Midbrain (tissue), 1 donor: ENCODE data around the gene IFNL3.
"Not testable (repeated sequence)": the region's sequence is repeated elsewhere in the genome, so short reads cannot be mapped to it uniquely, and the experiment has no call there.

Experiments
- DNase-seq: peaks from one replicate; lab custom pipeline; 2025; lab: John Stamatoyannopoulos, UW

The IFNL3 gene

GRCh38 chr19:39218230-39219007, 26.4 kb downstream of the IFNL3 start:
- no peak for DNase-seq

- no peak for DNase-seq
These were observed 27.7 kb downstream of the IFNL3 start for GRCh38 chr19:39217094-39217493.

- not testable (repeated sequence) for DNase-seq
These were observed 29.5 kb downstream of the IFNL3 start for GRCh38 chr19:39215323-39215722.

- no peak for DNase-seq
These were observed 32.4 kb downstream of the IFNL3 start for GRCh38 chr19:39212375-39212742.

- DNase-seq: no peak
These were observed 33.0 kb downstream of the IFNL3 start for GRCh38 chr19:39211731-39212374.

GRCh38 chr19:39209196-39209595, 35.6 kb downstream of the IFNL3 start:
- DNase-seq: no peak

- no peak for DNase-seq
These were observed 36.5 kb downstream of the IFNL3 start for GRCh38 chr19:39208175-39208795.

GRCh38 chr19:39207293-39207836, 37.4 kb downstream of the IFNL3 start:
- no peak for DNase-seq

GRCh38 chr19:39206122-39206521, 38.7 kb downstream of the IFNL3 start:
- DNase-seq: no peak

- no peak for DNase-seq
These were observed 39.4 kb downstream of the IFNL3 start for GRCh38 chr19:39205449-39205764.

GRCh38 chr19:39203372-39204341, 41.1 kb downstream of the IFNL3 start, which contains the start of gene SYCN:
TSS of gene SYCN (minus strand) at chr19:39204263. CDS start at chr19:39204254, 9 bp downstream.
- no peak for DNase-seq

- DNase-seq: no peak
These were observed 41.8 kb downstream of the IFNL3 start for GRCh38 chr19:39202998-39203355.

- no peak for DNase-seq
These were observed 44.0 kb downstream of the IFNL3 start for GRCh38 chr19:39200803-39201115.

GRCh38 chr19:39200066-39200802, 44.6 kb downstream of the IFNL3 start:
- no peak for DNase-seq

- DNase-seq: peak; percentile 62
These were observed 45.8 kb downstream of the IFNL3 start for GRCh38 chr19:39199025-39199424.

GRCh38 chr19:39197808-39198207, 47.0 kb downstream of the IFNL3 start:
- no peak for DNase-seq

GRCh38 chr19:39196860-39197562, 47.8 kb downstream of the IFNL3 start, which contains the start of gene NCCRP1:
TSS of gene NCCRP1 (plus strand) at chr19:39196964. CDS start at chr19:39196983, 19 bp downstream.
- DNase-seq: no peak

- DNase-seq: no peak
These were observed 48.5 kb downstream of the IFNL3 start for GRCh38 chr19:39196320-39196719.

- no peak for DNase-seq
These were observed 49.1 kb downstream of the IFNL3 start for GRCh38 chr19:39195755-39196154.

- DNase-seq: no peak
These were observed 49.8 kb downstream of the IFNL3 start for GRCh38 chr19:39194832-39195542.
